ENCODE results near the gene ZBTB7C.

Gene ZBTB7C

GRCh38 chr18:48265328-48265727, 143.9 kb downstream of the ZBTB7C start:
- H3K9ac ChIP-seq (ENCODE audit: low read depth in 1 of 2, low read length in 2 of 2) = no peak overlapping the region
- H3K4me3 ChIP-seq (ENCODE audit: low read depth in 1 of 2, low read length in 2 of 2) = no peak overlapping the region
- no peak overlapping the region for H3K27ac ChIP-seq (ENCODE audit: low read depth, low read length)
- no peaks in the 10 kb centered on the region for H3K36me3 ChIP-seq (ENCODE audit: control insufficient read depth in 1 of 2, insufficient read depth in 2 of 2, low read length in 2 of 2)
- H3K9me3 ChIP-seq (ENCODE audit: control insufficient read depth in 1 of 2, low read length in 2 of 2) = no peaks in the 10 kb centered on the region
- H3K4me1 ChIP-seq (ENCODE audit: control insufficient read depth in 1 of 2, insufficient read depth in 2 of 2, low read length in 2 of 2) = no peaks in the 10 kb centered on the region
- no peaks in the 10 kb centered on the region for H3K27me3 ChIP-seq (ENCODE audit: control insufficient read depth in 1 of 2, insufficient read depth in 2 of 2, low read length in 2 of 2)

- no peak overlapping the region for H3K4me3 ChIP-seq (ENCODE audit: low read depth in 1 of 2, low read length in 2 of 2)
- H3K27ac ChIP-seq (ENCODE audit: low read depth, low read length) = no peak overlapping the region
- H3K9me3 ChIP-seq (ENCODE audit: control insufficient read depth in 1 of 2, low read length in 2 of 2) = no peaks in the 10 kb centered on the region
- H3K4me1 ChIP-seq (ENCODE audit: control insufficient read depth in 1 of 2, insufficient read depth in 2 of 2, low read length in 2 of 2) = no peaks in the 10 kb centered on the region
- no peaks in the 10 kb centered on the region for H3K27me3 ChIP-seq (ENCODE audit: control insufficient read depth in 1 of 2, insufficient read depth in 2 of 2, low read length in 2 of 2)
- no peak overlapping the region for H3K9ac ChIP-seq (ENCODE audit: low read depth in 1 of 2, low read length in 2 of 2)
- H3K36me3 ChIP-seq (ENCODE audit: control insufficient read depth in 1 of 2, insufficient read depth in 2 of 2, low read length in 2 of 2) = no peaks in the 10 kb centered on the region
Measured at GRCh38 chr18:48263914-48264902, 145.0 kb downstream of the ZBTB7C start.

DNA sequence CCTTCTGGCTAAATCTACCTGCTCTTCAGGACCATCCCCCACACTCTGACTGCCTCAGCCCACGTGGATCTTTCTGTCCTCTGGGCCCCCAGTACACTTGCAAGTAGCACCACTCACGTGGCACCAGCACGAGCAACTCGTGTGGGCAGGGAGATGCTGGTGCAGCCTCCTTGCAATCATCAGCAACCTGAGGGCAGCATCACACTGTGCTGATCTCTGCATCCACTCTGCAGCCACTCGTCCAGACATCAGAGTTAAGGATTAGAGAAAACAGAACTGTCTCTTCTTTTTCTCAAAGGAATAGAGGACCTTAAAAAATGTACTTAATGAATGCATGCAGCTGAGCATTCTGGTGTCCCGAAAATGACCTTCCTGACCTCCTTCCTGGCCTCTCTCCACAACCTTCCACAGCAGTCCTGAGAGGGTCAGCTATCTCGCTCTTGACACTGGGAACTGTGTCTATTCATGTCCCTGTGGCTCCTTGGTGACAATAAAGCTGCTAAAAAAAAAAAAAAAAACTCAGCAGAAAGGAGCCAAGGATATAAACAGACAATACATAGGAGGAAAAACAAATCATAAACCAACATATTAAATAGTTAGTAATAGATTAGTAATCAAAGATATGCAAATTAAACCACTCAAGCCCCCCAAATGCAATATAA, 145.9 kb downstream of the ZBTB7C start:
- Histone ChIP-seq H3K27me3 (ENCODE audit: control insufficient read depth in 1 of 2, insufficient read depth in 2 of 2, low read length in 2 of 2) (no peaks in the 10 kb centered on the region), H3K9me3 (ENCODE audit: control insufficient read depth in 1 of 2, low read length in 2 of 2) (no peaks in the 10 kb centered on the region), H3K9ac (ENCODE audit: low read depth in 1 of 2, low read length in 2 of 2) (no peak overlapping the region), H3K4me3 (ENCODE audit: low read depth in 1 of 2, low read length in 2 of 2) (no peak overlapping the region), H3K27ac (ENCODE audit: low read depth, low read length) (no peak overlapping the region), H3K4me1 (ENCODE audit: control insufficient read depth in 1 of 2, insufficient read depth in 2 of 2, low read length in 2 of 2) (no peaks in the 10 kb centered on the region), H3K36me3 (ENCODE audit: control insufficient read depth in 1 of 2, insufficient read depth in 2 of 2, low read length in 2 of 2) (no peaks in the 10 kb centered on the region)

- H3K9me3 ChIP-seq (ENCODE audit: control insufficient read depth in 1 of 2, low read length in 2 of 2) = no peaks in the 10 kb centered on the region
- H3K9ac ChIP-seq (ENCODE audit: low read depth in 1 of 2, low read length in 2 of 2) = no peak overlapping the region
- no peak overlapping the region for H3K27ac ChIP-seq (ENCODE audit: low read depth, low read length)
- H3K4me1 ChIP-seq (ENCODE audit: control insufficient read depth in 1 of 2, insufficient read depth in 2 of 2, low read length in 2 of 2) = no peaks in the 10 kb centered on the region
- no peak overlapping the region for H3K4me3 ChIP-seq (ENCODE audit: low read depth in 1 of 2, low read length in 2 of 2)
- no peaks in the 10 kb centered on the region for H3K36me3 ChIP-seq (ENCODE audit: control insufficient read depth in 1 of 2, insufficient read depth in 2 of 2, low read length in 2 of 2)
- no peaks in the 10 kb centered on the region for H3K27me3 ChIP-seq (ENCODE audit: control insufficient read depth in 1 of 2, insufficient read depth in 2 of 2, low read length in 2 of 2)
Measured at GRCh38 chr18:48260237-48260636, 148.9 kb downstream of the ZBTB7C start.

- Histone ChIP-seq H3K27me3 (ENCODE audit: control insufficient read depth in 1 of 2, insufficient read depth in 2 of 2, low read length in 2 of 2) (peaks cover 0 to 3% of the 10 kb centered on the region in 2 donors), H3K27ac (ENCODE audit: low read depth, low read length) (no peak overlapping the region), H3K9me3 (ENCODE audit: control insufficient read depth in 1 of 2, low read length in 2 of 2) (no peaks in the 10 kb centered on the region), H3K4me3 (ENCODE audit: low read depth in 1 of 2, low read length in 2 of 2) (no peak overlapping the region), H3K4me1 (ENCODE audit: control insufficient read depth in 1 of 2, insufficient read depth in 2 of 2, low read length in 2 of 2) (no peaks in the 10 kb centered on the region), H3K9ac (ENCODE audit: low read depth in 1 of 2, low read length in 2 of 2) (no peak overlapping the region), H3K36me3 (ENCODE audit: control insufficient read depth in 1 of 2, insufficient read depth in 2 of 2, low read length in 2 of 2) (no peaks in the 10 kb centered on the region)
Measured at GRCh38 chr18:48256848-48257247, 152.3 kb downstream of the ZBTB7C start.

- no peak overlapping the region for H3K9ac ChIP-seq (ENCODE audit: low read depth in 1 of 2, low read length in 2 of 2)
- no peaks in the 10 kb centered on the region for H3K9me3 ChIP-seq (ENCODE audit: control insufficient read depth in 1 of 2, low read length in 2 of 2)
- no peak overlapping the region for H3K27ac ChIP-seq (ENCODE audit: low read depth, low read length)
- H3K4me1 ChIP-seq (ENCODE audit: control insufficient read depth in 1 of 2, insufficient read depth in 2 of 2, low read length in 2 of 2) = no peaks in the 10 kb centered on the region
- H3K27me3 ChIP-seq (ENCODE audit: control insufficient read depth in 1 of 2, insufficient read depth in 2 of 2, low read length in 2 of 2) = peaks cover 0 to 3% of the 10 kb centered on the region in 2 donors
- no peaks in the 10 kb centered on the region for H3K36me3 ChIP-seq (ENCODE audit: control insufficient read depth in 1 of 2, insufficient read depth in 2 of 2, low read length in 2 of 2)
- no peak overlapping the region for H3K4me3 ChIP-seq (ENCODE audit: low read depth in 1 of 2, low read length in 2 of 2)
Measured at GRCh38 chr18:48254077-48254602, 155.0 kb downstream of the ZBTB7C start.

DNA sequence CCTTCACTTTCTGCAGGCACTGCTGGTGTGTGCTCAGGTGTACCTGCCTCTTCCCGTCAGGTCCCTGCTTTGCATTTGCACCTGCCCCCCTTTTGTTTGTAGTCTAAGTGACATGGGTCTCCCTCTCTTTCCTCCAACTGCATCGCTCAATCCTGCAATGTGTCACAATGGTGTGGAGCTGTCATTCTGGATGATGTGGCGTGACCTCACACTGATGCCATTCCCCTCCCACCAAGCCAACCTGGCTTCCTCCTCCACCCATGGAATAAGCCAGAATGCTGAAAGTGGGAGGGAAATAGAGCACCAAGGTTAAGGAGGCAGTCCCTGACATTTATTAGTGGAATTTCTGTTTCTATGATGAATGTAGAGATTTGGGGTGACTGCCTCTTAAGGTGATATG, 156.7 kb downstream of the ZBTB7C start:
- Histone ChIP-seq H3K4me3 (ENCODE audit: low read depth in 1 of 2, low read length in 2 of 2) (no peak overlapping the region), H3K36me3 (ENCODE audit: control insufficient read depth in 1 of 2, insufficient read depth in 2 of 2, low read length in 2 of 2) (no peaks in the 10 kb centered on the region), H3K4me1 (ENCODE audit: control insufficient read depth in 1 of 2, insufficient read depth in 2 of 2, low read length in 2 of 2) (no peaks in the 10 kb centered on the region), H3K27me3 (ENCODE audit: control insufficient read depth in 1 of 2, insufficient read depth in 2 of 2, low read length in 2 of 2) (peaks cover 0 to 3% of the 10 kb centered on the region in 2 donors), H3K27ac (ENCODE audit: low read depth, low read length) (no peak overlapping the region), H3K9me3 (ENCODE audit: control insufficient read depth in 1 of 2, low read length in 2 of 2) (no peaks in the 10 kb centered on the region), H3K9ac (ENCODE audit: low read depth in 1 of 2, low read length in 2 of 2) (no peak overlapping the region)

DNA sequence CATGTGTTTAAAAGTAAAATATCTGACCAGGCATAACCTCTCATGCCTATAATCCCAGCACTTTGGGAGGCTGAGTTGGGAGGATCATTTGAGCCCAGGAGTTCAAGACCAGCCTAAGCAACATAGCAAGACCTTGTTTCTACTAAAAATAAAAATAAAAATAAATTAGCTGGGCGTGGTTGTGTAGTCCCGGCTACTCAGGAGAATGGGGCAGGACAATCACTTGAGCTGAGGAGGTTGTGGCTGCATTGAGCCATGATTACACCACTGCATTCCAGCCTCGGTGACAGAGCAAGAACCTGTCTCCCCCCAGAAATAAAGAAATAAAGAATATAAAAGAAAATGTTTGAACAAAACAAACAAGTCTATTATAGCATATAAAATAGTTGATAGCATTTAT, 158.3 kb downstream of the ZBTB7C start:
- no peak overlapping the region for H3K4me3 ChIP-seq (ENCODE audit: low read depth in 1 of 2, low read length in 2 of 2)
- H3K27ac ChIP-seq (ENCODE audit: low read depth, low read length) = no peak overlapping the region
- H3K9ac ChIP-seq (ENCODE audit: low read depth in 1 of 2, low read length in 2 of 2) = no peak overlapping the region
- no peaks in the 10 kb centered on the region for H3K36me3 ChIP-seq (ENCODE audit: control insufficient read depth in 1 of 2, insufficient read depth in 2 of 2, low read length in 2 of 2)
- H3K4me1 ChIP-seq (ENCODE audit: control insufficient read depth in 1 of 2, insufficient read depth in 2 of 2, low read length in 2 of 2) = no peaks in the 10 kb centered on the region
- peaks cover 0 to 3% of the 10 kb centered on the region in 2 donors for H3K27me3 ChIP-seq (ENCODE audit: control insufficient read depth in 1 of 2, insufficient read depth in 2 of 2, low read length in 2 of 2)
- H3K9me3 ChIP-seq (ENCODE audit: control insufficient read depth in 1 of 2, low read length in 2 of 2) = no peaks in the 10 kb centered on the region

DNA sequence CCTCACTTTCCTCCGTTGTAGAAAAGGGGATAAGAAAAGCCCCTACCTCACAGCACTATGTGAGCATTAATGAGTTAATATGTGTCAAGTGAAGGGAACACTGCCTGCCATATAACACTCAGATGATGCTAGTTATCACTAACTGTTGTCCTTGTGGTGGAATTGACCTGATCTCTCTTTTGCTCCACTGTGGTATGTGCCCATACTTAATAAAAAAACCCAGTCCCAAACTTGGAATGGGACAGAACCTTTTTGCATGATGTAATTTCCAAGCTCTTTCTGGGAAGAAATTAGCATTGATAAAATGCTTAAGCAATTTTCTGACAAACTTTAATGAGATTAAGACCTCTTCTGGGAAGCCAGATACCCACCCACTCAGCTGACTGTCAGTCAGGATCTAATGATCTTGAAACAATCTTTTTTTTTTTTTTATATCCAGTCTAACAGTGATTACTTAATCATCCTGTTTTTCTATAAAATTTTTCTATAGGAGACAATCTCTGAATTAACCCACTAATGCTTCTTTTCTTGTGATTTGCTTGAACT, 158.7 kb downstream of the ZBTB7C start:
- H3K4me1 ChIP-seq (ENCODE audit: control insufficient read depth in 1 of 2, insufficient read depth in 2 of 2, low read length in 2 of 2) = no peaks in the 10 kb centered on the region
- H3K4me3 ChIP-seq (ENCODE audit: low read depth in 1 of 2, low read length in 2 of 2) = no peak overlapping the region
- no peak overlapping the region for H3K27ac ChIP-seq (ENCODE audit: low read depth, low read length)
- no peak overlapping the region for H3K9ac ChIP-seq (ENCODE audit: low read depth in 1 of 2, low read length in 2 of 2)
- no peaks in the 10 kb centered on the region for H3K36me3 ChIP-seq (ENCODE audit: control insufficient read depth in 1 of 2, insufficient read depth in 2 of 2, low read length in 2 of 2)
- no peaks in the 10 kb centered on the region for H3K9me3 ChIP-seq (ENCODE audit: control insufficient read depth in 1 of 2, low read length in 2 of 2)
- H3K27me3 ChIP-seq (ENCODE audit: control insufficient read depth in 1 of 2, insufficient read depth in 2 of 2, low read length in 2 of 2) = peaks cover 0 to 3% of the 10 kb centered on the region in 2 donors

GRCh38 chr18:48249854-48250253, 159.3 kb downstream of the ZBTB7C start:
- H3K4me1 ChIP-seq (ENCODE audit: control insufficient read depth in 1 of 2, insufficient read depth in 2 of 2, low read length in 2 of 2) = no peaks in the 10 kb centered on the region

More at GRCh38 chr18:48249854-48250253, 159.3 kb downstream of the ZBTB7C start:
- no peak overlapping the region for H3K9ac ChIP-seq (ENCODE audit: low read depth in 1 of 2, low read length in 2 of 2)
- H3K36me3 ChIP-seq (ENCODE audit: control insufficient read depth in 1 of 2, insufficient read depth in 2 of 2, low read length in 2 of 2) = no peaks in the 10 kb centered on the region
- no peak overlapping the region for H3K27ac ChIP-seq (ENCODE audit: low read depth, low read length)
- H3K4me3 ChIP-seq (ENCODE audit: low read depth in 1 of 2, low read length in 2 of 2) = no peak overlapping the region
- peaks cover 0 to 3% of the 10 kb centered on the region in 2 donors for H3K27me3 ChIP-seq (ENCODE audit: control insufficient read depth in 1 of 2, insufficient read depth in 2 of 2, low read length in 2 of 2)
- no peaks in the 10 kb centered on the region for H3K9me3 ChIP-seq (ENCODE audit: control insufficient read depth in 1 of 2, low read length in 2 of 2)

Measured in duodenal mucosa (tissue), 2 donors.